Caco-2 (cell line): ENCODE results near the gene CCDC112. TPM values are rescaled to one million over a fixed set of nuclear protein-coding genes. Genes with fewer than 3 reads are reported as not detected.

Experiments used
- BruUV-seq: library from RNA; stranded (reverse); fragments of 400-500 nt; replicated peaks from 2 replicates; lab custom pipeline; 2021; lab: Mats Ljungman, UMichigan
- CTCF ChIA-PET: fragments of 300-600 bp; sonication (Branson Sonifier 250); formaldehyde crosslinking; loops from one replicate; lab custom pipeline; 2022; ENCODE audit warnings: antibody characterized with exemption; lab: Charles Lee
- POLR2A ChIA-PET: fragments of 300-600 bp; sonication (Branson Sonifier 250); formaldehyde crosslinking; loops from one replicate; lab custom pipeline; 2022; ENCODE audit warnings: antibody characterized with exemption; lab: Charles Lee
- DNase-seq, 2 experiments: peaks; one replicate each; pipeline versions ENCODE4 v3.0.0 to v3.0.0-alpha.2; 2020 to 2022
- H3K27me3 ChIP-seq: replicated peaks from 2 replicates; pipeline ENCODE4 v1.6.0; 2011; ENCODE audit warnings: low read length; ENCODE audit not compliant: control insufficient read depth, insufficient read depth
- H3K36me3 ChIP-seq: 2 replicates; pipeline ENCODE4 v1.5.1; 2011; ENCODE audit warnings: low read length; ENCODE audit not compliant: control insufficient read depth, insufficient read depth
- H3K4me1 ChIP-seq: fragments of 250-450 bp; sonication (Bioruptor Pico); 2 replicates; pipeline ENCODE4 v1.5.1; 2020; ENCODE audit warnings: mild to moderate bottlenecking
- H3K4me3 ChIP-seq: 2 replicates; pipeline ENCODE4 v1.5.1; 2011; ENCODE audit warnings: low read depth, mild to moderate bottlenecking, control low read depth, low read length
- H3K9me3 ChIP-seq: fragments of 250-450 bp; sonication (Bioruptor Pico); 2 replicates; pipeline ENCODE4 v1.5.1; 2020; ENCODE audit warnings: mild to moderate bottlenecking, moderate library complexity
- H3K27ac Mint-ChIP-seq: one replicate; pipeline ENCODE4 v1.8.0; 2022; ENCODE audit warnings: mixed read lengths; ENCODE audit not compliant: unreplicated experiment
- H3K27me3 Mint-ChIP-seq: one replicate; pipeline ENCODE4 v1.8.0; 2022; ENCODE audit warnings: mixed read lengths; ENCODE audit not compliant: insufficient read depth, unreplicated experiment
- H3K36me3 Mint-ChIP-seq: one replicate; pipeline ENCODE4 v1.8.0; 2022; ENCODE audit warnings: mild to moderate bottlenecking, mixed read lengths; ENCODE audit not compliant: insufficient read depth, unreplicated experiment
- H3K4me1 Mint-ChIP-seq: one replicate; pipeline ENCODE4 v1.8.0; 2022; ENCODE audit warnings: low read depth, mixed read lengths; ENCODE audit not compliant: unreplicated experiment
- H3K4me3 Mint-ChIP-seq: one replicate; pipeline ENCODE4 v1.8.0; 2022; ENCODE audit warnings: mild to moderate bottlenecking, moderate library complexity, mixed read lengths; ENCODE audit not compliant: unreplicated experiment
- H3K9me3 Mint-ChIP-seq: one replicate; pipeline ENCODE4 v1.8.0; 2022; ENCODE audit warnings: mixed read lengths; ENCODE audit not compliant: unreplicated experiment
- intact Hi-C: fragments of 100-400 bp; cut with micrococcal nuclease; formaldehyde crosslinking; loops from one replicate; pipeline ENCODE4 v1.10.0; 2022; ENCODE audit not compliant: unreplicated experiment
- total RNA-seq: library from RNA; stranded (reverse); gene quantifications from 2 replicates; pipeline ENCODE4 v1.2.3, GENCODE V29; 2022
- TF ChIP-seq, protein P1 (sequence below), 2 experiments: fragments of 200-600 bp in 1 of 2; IDR thresholded peaks; 1 replicate in 1 of 2; 2 replicates in 1 of 2; pipeline versions ENCODE4 v1.5.1 to v1.8.0; 2011 to 2022; ENCODE audit warnings: antibody characterized with exemption in 1 of 2, control low read depth in 1 of 2, inconsistent platforms in 1 of 2, low read depth in 1 of 2, low read length in 1 of 2, mild to moderate bottlenecking in 1 of 2, moderate library complexity in 1 of 2; ENCODE audit not compliant: insufficient read depth in 1 of 2, severe bottlenecking in 1 of 2, unreplicated experiment in 1 of 2

The CCDC112 gene
- total RNA-seq, 1 experiment from 2014 or later = 2.9 TPM

DNA sequence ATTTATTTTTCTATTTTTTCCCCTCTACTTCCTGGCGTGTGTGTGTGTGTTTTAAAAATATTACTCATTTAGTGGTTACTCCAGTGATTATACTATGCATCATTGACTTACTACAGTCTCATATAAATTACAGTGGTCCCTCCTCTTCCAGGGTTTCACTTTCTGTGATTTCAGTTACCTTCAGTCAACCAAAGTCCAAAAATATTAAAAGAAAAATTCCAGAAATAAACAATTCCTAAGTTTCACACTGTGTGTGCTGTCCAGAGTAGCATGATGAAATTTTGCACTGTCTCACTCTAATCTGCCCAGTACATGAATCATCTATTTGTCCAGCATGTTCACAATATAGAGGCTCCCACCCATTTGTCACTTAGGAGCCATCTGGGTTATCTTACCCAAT lies 47.4 kb upstream of the CCDC112 start:
- no peaks in the 10 kb centered on the region for H3K9me3 ChIP-seq
- H3K36me3 ChIP-seq = no peaks in the 10 kb centered on the region
- Mint-ChIP-seq H3K9me3 (no peaks in the 10 kb centered on the region), H3K4me3 (no peak overlapping the region), H3K27me3 (no peaks in the 10 kb centered on the region), H3K36me3 (no peaks in the 10 kb centered on the region), H3K4me1 (peaks cover 5% of the 10 kb centered on the region), H3K27ac (no peak overlapping the region)
- BruUV-seq = no TSS peak
- H3K4me3 ChIP-seq = no peak overlapping the region
- POLR2A ChIA-PET = no interaction called here
- CTCF ChIA-PET = no interaction called here
- intact Hi-C loops = no loop called here
- no peaks in the 10 kb centered on the region for H3K27me3 ChIP-seq
- peaks cover under 1% of the 10 kb centered on the region; the same call in 1 of the 2 replicates for H3K4me1 ChIP-seq
- TF ChIP-seq, protein P1, sequence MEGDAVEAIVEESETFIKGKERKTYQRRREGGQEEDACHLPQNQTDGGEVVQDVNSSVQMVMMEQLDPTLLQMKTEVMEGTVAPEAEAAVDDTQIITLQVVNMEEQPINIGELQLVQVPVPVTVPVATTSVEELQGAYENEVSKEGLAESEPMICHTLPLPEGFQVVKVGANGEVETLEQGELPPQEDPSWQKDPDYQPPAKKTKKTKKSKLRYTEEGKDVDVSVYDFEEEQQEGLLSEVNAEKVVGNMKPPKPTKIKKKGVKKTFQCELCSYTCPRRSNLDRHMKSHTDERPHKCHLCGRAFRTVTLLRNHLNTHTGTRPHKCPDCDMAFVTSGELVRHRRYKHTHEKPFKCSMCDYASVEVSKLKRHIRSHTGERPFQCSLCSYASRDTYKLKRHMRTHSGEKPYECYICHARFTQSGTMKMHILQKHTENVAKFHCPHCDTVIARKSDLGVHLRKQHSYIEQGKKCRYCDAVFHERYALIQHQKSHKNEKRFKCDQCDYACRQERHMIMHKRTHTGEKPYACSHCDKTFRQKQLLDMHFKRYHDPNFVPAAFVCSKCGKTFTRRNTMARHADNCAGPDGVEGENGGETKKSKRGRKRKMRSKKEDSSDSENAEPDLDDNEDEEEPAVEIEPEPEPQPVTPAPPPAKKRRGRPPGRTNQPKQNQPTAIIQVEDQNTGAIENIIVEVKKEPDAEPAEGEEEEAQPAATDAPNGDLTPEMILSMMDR (IDR thresholded peaks at IDR 0.05; ENCODE audit: insufficient read depth in 1 of 2, low read depth in 1 of 2, low read length in 1 of 2, severe bottlenecking in 1 of 2, unreplicated experiment in 1 of 2) = no peak
- no peak for DNase-seq

DNA sequence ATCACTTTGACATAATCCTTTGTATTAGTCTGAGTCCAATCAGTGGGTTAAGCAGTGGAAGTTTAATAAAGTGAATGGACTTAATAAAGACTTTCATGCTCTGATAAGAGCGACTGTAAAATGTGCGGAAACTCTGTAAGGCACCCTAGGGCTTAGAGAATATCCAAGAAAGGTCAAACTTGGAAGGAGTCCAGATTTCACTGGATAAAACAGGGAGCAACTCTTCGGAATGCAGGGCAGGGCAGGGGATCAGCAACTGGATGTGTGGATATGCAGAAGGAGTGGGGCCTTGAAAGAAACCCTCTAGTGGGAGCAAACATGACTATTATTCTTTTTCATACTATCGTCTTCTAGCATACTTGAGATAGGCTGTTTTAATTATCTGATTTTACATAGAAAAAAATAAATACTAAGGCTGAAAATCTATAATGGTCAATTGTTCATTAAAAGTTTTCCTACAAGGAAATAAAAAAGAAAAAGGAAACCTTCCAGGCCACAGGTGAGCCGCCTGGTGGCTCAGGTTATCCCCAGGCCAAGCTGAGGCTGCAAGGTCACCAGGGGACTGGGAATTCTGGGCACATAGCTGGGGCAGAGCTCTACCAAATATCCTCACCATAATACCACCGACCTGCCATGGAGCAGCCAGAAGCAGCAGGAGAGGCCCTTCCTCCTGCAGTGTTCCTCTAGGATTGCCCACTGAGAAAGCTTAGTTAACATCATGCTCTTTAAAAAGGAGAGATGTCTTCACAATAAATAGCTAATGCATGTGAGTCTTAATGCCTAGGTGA lies 46.3 kb upstream of the CCDC112 start:
- no peaks in the 10 kb centered on the region for H3K9me3 ChIP-seq
- H3K4me1 ChIP-seq = peaks cover 8% of the 10 kb centered on the region
- H3K27me3 Mint-ChIP-seq = no peaks in the 10 kb centered on the region
- H3K27ac Mint-ChIP-seq = no peak overlapping the region
- CTCF ChIA-PET = no interaction called here
- no peaks in the 10 kb centered on the region for H3K36me3 Mint-ChIP-seq
- POLR2A ChIA-PET = no interaction called here
- TF ChIP-seq, protein P1 (IDR thresholded peaks at IDR 0.05; ENCODE audit: insufficient read depth in 1 of 2, low read depth in 1 of 2, low read length in 1 of 2, severe bottlenecking in 1 of 2, unreplicated experiment in 1 of 2) = no peak
- no peak for DNase-seq
- no peaks in the 10 kb centered on the region for H3K36me3 ChIP-seq
- no peaks in the 10 kb centered on the region for H3K27me3 ChIP-seq
- H3K4me3 Mint-ChIP-seq = no peak overlapping the region
- peaks cover 5% of the 10 kb centered on the region for H3K4me1 Mint-ChIP-seq
- intact Hi-C loops = no loop called here
- no peaks in the 10 kb centered on the region for H3K9me3 Mint-ChIP-seq
- no peak overlapping the region for H3K4me3 ChIP-seq
- BruUV-seq = no TSS peak

DNA sequence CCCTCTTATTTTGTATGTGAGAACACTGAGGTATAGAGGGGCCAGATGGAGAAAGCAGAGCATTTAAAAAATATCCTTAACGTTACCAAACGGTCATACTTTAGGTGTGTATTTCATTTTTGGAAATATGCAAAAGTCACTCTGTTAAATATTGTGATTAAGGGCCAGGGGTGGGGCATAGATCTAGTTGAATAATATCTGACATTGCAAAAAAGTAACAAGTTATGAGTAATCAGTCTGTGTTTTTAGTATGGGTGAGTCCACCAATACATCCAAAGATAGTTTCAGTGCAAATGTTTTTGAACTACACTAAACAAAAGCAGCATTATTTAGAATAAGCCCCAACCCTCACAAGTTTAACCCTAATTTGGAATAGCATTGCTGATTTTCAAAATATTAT lies 45.3 kb upstream of the CCDC112 start:
- H3K9me3 Mint-ChIP-seq = no peaks in the 10 kb centered on the region

More for the DNA sequence above, 45.3 kb upstream of the CCDC112 start:
- H3K4me3 Mint-ChIP-seq = no peak overlapping the region
- H3K27me3 Mint-ChIP-seq = no peaks in the 10 kb centered on the region
- no peaks in the 10 kb centered on the region for H3K36me3 Mint-ChIP-seq
- Histone ChIP-seq H3K4me3 (no peak overlapping the region), H3K4me1 (peaks cover 11% of the 10 kb centered on the region), H3K27me3 (no peaks in the 10 kb centered on the region), H3K9me3 (no peaks in the 10 kb centered on the region), H3K36me3 (no peaks in the 10 kb centered on the region)
- no peak for DNase-seq
- CTCF ChIA-PET = no interaction called here
- POLR2A ChIA-PET = no interaction called here
- no TSS peak for BruUV-seq
- TF ChIP-seq, protein P1 (IDR thresholded peaks at IDR 0.05; ENCODE audit: insufficient read depth in 1 of 2, low read depth in 1 of 2, low read length in 1 of 2, severe bottlenecking in 1 of 2, unreplicated experiment in 1 of 2) = no peak
- H3K4me1 Mint-ChIP-seq = peaks cover 5% of the 10 kb centered on the region
- intact Hi-C loops = no loop called here
- H3K27ac Mint-ChIP-seq = no peak overlapping the region
